IPS DF 4.7 (cell line): ENCODE results near the gene PHC2.

Experiments
- DNase-seq: peaks from one replicate; pipeline ENCODE4 v3.0.0-alpha.2; 2013; ENCODE audit warnings: low spot score; ENCODE audit errors: extremely low read depth

Gene PHC2

GRCh38 chr1:33332881-33333280 is 98.0 kb downstream of the PHC2 start:
- no peak for DNase-seq

- no peak for DNase-seq
Measured at GRCh38 chr1:33332357-33332789, 98.5 kb downstream of the PHC2 start.

- no peak for DNase-seq
Measured at GRCh38 chr1:33331444-33332356, 99.2 kb downstream of the PHC2 start.

- no peak for DNase-seq
Measured at GRCh38 chr1:33330906-33331305, 100.0 kb downstream of the PHC2 start.

GRCh38 chr1:33330361-33330890 is 100.5 kb downstream of the PHC2 start:
- DNase-seq: no peak

GRCh38 chr1:33329600-33330305 is 101.1 kb downstream of the PHC2 start:
- no peak for DNase-seq

GRCh38 chr1:33328817-33329216 is 102.1 kb downstream of the PHC2 start:
- DNase-seq: no peak

- DNase-seq: no peak
Measured at GRCh38 chr1:33327587-33328325, 103.1 kb downstream of the PHC2 start.

GRCh38 chr1:33326785-33327184 is 104.1 kb downstream of the PHC2 start:
- DNase-seq: no peak

GRCh38 chr1:33324677-33325575 is 106.0 kb downstream of the PHC2 start:
- no peak for DNase-seq

GRCh38 chr1:33323663-33324477 is 107.0 kb downstream of the PHC2 start:
- DNase-seq: no peak

GRCh38 chr1:33322870-33323585 is 107.9 kb downstream of the PHC2 start:
- DNase-seq: no peak

- no peak for DNase-seq
Measured at GRCh38 chr1:33322109-33322508, 108.8 kb downstream of the PHC2 start.

- no peak for DNase-seq
Measured at GRCh38 chr1:33321178-33321577, 109.7 kb downstream of the PHC2 start.

GRCh38 chr1:33320619-33321165 is 110.2 kb downstream of the PHC2 start, which contains the start of gene A3GALT2:
TSS of gene A3GALT2 (minus strand) at chr1:33321098. CDS start at chr1:33321098, 0 bp downstream.
- DNase-seq: no peak

- no peak for DNase-seq
Measured at GRCh38 chr1:33319949-33320618, 110.8 kb downstream of the PHC2 start.

GRCh38 chr1:33319186-33319948 is 111.5 kb downstream of the PHC2 start:
- no peak for DNase-seq
